HL-60/S4 (cell line): ENCODE measurements around the gene ZNF345.

Source experiments
- in situ Hi-C: fragments of 300-500 bp; cut with MboI; formaldehyde crosslinking; loops from 2 replicates; pipeline ENCODE4 v1.14.3; 2022; ENCODE audit warnings: low sequenced_read_pairs

Gene ZNF345

GRCh38 chr19:36916991-36917390 is 66.3 kb downstream of the ZNF345 start:
- in situ Hi-C loops, result no loop called here

GRCh38 chr19:36918090-36918489 is 67.4 kb downstream of the ZNF345 start:
- in situ Hi-C loops, result no loop called here
